CD4-positive, alpha-beta T cell treated with Interleukin-6 at 100 ng/mL for 8 hours (primary cell): ENCODE measurements around the gene DNAAF2.
"Not testable (repeated sequence)": the region's sequence is repeated elsewhere in the genome, so short reads cannot be mapped to it uniquely, and the experiment has no call there.

ENCODE experiments used
- DNase-seq: peaks from one replicate; pipeline ENCODE4 v3.0.0-alpha.2; 2020; ENCODE audit warnings: mixed read lengths, low spot score

The DNAAF2 gene, protein sequence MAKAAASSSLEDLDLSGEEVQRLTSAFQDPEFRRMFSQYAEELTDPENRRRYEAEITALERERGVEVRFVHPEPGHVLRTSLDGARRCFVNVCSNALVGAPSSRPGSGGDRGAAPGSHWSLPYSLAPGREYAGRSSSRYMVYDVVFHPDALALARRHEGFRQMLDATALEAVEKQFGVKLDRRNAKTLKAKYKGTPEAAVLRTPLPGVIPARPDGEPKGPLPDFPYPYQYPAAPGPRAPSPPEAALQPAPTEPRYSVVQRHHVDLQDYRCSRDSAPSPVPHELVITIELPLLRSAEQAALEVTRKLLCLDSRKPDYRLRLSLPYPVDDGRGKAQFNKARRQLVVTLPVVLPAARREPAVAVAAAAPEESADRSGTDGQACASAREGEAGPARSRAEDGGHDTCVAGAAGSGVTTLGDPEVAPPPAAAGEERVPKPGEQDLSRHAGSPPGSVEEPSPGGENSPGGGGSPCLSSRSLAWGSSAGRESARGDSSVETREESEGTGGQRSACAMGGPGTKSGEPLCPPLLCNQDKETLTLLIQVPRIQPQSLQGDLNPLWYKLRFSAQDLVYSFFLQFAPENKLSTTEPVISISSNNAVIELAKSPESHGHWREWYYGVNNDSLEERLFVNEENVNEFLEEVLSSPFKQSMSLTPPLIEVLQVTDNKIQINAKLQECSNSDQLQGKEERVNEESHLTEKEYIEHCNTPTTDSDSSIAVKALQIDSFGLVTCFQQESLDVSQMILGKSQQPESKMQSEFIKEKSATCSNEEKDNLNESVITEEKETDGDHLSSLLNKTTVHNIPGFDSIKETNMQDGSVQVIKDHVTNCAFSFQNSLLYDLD

DNA sequence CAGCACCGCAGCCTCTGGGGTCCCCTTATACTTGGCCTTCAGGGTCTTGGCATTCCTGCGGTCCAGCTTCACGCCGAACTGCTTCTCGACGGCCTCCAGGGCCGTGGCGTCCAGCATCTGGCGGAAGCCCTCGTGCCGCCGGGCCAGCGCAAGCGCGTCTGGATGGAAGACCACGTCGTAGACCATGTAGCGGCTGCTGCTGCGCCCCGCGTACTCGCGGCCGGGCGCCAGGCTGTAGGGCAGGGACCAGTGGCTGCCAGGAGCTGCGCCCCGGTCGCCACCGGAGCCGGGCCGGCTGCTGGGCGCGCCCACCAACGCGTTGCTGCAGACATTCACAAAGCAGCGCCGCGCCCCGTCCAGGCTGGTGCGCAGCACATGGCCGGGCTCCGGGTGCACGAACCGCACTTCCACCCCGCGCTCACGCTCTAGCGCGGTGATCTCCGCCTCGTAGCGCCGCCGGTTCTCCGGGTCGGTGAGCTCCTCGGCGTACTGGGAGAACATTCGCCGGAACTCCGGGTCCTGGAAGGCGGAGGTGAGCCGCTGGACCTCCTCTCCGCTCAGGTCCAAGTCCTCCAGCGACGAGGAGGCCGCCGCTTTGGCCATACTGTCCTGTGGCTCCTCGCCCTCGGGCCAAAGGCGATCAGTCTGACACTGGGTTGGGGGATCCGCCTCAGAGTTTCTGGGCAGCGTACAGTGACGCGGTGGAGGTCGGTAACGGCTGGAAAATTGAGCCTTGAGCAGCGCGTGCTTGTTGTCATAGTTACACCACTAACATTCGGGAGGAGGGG lies at the start of gene DNAAF2:
Gene DNAAF2, minus strand, starts transcription at position 698 of the 788 bp plus-strand sequence. Its CDS starts 95 bp downstream, at position 603.
- peak; percentile 45 for DNase-seq

DNA sequence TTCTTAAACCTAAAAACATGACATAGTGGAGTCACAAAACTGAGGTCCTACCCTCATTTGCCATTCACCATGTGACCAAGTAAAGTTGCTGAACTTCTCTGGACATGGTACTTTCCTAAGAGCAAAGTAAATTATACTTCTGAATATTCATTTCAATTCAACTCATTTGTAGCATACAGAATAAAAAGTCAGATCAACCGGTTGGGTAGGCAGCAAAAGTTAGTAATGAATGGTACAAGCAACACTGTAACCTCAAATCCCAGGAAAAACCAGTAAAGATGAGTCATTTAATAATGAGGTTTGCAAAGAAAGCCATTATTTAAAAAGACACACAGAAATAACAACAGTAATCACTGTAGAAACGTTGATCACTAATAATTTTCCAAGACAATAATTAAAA lies 44.2 kb upstream of the DNAAF2 start:
- no peak for DNase-seq

DNA sequence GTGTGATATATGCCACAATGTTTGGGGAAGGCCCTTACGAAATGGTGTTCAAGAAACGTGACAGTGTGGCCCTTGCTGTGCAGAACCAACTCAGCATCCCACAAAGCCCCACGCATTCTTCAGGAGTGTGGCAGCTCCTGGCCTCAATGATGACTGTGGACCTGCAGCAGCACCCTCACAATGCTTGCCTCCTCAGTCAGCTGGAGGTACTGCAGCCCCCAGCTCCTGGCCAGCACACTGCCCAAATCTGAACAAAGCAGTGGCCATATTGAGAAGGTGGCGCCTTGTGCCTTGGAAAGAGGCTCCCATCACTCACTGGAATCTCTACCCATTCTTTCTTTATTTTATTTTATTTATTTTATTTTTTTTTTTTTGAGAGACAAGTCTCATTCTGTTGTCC lies 42.6 kb upstream of the DNAAF2 start:
- no peak for DNase-seq

DNA sequence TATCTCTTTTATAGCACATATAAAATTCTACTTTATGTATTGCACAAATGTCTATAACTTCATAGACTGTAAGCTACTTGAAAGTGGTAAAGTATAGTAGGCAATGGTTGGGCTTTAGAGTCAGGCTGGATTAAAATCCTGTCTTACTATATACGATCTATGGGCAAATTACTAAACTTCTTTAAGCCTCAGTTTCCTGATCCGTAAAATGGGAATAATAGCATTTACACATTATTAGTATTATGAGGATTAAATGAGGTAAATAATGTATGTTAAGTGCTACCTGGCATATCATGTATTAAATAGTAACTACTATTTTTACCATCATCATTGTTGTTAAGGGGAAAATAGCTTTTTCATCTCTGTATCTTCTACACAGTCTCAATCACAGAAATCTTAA lies 38.5 kb upstream of the DNAAF2 start:
- DNase-seq, result no peak

DNA sequence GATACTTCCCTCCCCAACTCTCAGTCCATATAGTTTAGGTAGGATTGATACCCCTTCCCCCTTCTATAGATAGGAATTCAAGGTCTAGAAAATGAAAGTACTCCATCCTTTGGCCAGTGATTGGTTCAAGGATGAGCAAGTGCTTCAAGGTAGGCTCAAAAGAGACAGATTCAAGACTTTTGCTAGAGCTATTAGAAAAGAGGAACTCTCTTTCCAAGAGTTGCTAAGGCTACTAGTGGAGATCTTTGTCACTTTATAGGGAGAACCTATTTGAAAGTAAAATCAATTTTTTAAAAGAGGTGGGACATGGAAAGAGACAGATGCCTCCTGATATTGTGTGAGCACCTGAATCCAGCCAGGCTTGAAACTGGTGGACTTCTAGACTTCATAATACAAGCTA lies 35.4 kb upstream of the DNAAF2 start:
- DNase-seq, result no peak

DNA sequence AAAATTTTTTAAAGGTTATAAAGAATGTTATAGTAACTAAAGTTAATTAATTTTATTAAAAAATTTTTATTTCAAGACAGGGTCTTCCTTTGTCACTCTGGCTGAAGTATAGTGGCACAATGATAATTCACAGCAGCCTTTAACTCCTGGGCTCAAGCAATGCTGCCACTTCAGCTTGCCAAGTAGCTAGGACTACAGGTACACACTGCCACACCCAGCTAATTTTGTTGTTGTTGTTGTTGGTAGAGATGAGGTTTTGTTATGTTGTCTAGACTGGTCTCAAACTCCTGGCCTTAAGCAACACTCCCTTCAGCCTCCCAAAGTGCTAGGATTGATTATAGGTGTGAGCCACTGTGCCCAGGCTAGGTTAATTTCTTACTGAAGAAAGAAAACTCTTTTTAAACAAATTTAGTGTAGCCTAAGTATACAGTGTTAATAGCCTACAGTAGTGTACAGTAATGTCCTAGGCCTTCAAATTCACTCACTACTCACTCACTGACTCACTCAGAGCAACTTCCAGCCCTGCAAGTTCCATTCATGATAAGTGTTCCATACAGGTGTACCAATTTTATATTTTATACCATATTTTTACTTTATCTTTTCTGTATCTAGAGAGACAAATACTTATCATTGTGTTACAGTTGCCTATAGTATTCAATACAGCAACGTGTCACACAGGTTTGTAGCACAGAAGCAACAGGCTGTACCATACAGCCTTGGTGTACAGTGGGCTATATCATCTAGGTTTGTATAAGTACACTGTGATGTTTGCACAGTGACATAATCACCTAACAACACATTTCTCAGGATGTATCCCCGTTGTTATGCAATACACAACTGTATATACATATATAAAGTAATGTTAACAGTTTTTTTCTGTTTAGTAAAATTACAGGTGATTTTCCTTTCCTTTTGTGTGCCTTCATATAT lies 24.7 kb upstream of the DNAAF2 start:
- DNase-seq, result no peak

DNA sequence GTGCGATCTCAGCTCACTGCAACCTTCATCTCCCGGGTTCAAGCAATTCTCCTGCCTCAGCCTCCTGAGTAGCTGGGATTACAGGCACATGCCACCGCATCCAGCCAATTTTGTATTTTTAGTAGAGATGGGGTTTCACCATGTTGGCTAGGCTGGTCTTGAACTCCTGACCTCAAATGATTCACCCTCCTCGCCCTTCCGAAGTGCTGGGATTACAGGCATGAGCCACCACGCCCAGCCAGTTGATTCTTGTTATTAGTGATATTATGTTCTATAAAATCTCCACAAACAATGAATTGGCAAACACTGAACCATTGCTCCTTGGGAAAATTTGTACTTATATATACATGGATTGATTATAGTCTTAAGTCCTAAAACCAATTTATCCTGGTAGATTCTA lies 22.5 kb upstream of the DNAAF2 start:
- DNase-seq, result not testable (repeated sequence)

DNA sequence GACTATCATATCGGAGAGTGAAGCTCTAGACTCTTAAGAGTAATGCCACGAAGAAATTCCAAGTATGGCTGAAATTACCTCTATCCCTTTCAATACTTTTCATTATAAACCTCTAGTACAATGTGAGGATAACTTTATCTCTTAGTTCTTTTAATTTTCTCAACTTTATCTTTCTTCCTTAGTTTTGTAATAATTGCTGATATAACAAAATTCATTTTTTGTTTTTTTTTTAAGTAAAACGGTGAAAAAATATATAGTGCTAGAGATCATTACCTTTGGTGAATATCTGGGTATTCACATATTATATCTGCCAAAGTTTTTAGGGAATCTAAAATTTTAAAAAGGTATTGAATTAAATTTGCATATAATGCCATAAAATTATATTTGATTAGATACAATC lies 19.5 kb upstream of the DNAAF2 start:
- DNase-seq, result no peak

DNA sequence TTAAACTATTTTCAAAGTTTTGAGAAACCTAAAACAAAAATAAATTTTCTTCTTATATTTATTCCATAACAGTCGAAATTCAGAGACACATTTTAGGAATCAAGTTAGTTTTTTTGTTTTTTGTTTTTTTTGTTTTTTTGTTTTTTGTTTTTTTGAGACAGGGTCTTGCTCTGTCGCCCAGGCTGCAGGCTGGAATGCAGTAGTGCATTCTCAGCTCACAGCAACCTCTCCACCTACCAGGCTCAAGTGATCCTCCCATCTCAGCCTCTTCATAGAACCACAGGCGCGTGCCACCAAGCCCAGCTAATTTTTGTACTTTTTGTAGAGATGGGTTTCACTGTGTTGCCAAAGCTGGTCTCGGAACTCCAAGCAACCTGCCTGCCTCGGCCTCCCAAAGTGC lies 18.5 kb upstream of the DNAAF2 start:
- no peak for DNase-seq

DNA sequence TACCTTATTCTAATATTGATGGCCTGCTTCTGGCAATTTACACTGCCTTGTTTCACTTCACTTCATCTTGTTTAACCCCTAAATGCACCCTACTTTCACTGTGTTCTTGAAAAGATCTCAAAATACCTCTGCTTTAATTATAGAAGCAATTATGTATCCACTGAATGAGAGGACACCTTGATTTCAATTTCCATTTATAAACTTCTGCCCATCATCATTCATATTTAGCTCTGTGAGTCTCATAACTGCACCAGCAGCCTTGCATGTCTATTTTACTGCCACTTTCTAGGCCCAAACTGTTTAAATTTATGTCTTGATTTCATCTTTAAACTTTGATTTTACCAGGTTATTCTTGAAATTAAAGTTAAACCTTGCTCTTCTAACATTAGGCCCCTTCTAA lies 7.1 kb upstream of the DNAAF2 start:
- DNase-seq, result no peak

DNA sequence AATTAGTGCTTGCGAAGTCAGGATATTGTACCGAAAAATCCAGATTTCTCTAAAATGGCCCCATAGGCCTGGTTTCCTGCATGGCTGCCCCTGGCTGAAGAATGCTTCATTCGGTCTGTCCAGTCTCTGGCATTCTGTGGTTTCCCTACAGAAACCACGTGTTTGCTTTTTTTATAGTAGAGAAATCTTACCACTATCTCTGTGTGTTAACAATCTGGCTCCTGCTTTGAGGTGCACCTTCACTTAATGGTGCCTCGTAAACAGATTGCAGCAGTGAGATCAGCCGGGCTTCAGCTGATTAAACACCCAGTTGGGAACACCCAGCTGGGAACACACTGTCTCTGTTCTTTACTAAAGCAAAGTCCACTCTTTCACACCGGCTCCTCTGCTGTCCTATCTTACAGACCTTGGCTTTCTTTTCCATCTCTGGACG lies 6.7 kb upstream of the DNAAF2 start:
- DNase-seq, result no peak

DNA sequence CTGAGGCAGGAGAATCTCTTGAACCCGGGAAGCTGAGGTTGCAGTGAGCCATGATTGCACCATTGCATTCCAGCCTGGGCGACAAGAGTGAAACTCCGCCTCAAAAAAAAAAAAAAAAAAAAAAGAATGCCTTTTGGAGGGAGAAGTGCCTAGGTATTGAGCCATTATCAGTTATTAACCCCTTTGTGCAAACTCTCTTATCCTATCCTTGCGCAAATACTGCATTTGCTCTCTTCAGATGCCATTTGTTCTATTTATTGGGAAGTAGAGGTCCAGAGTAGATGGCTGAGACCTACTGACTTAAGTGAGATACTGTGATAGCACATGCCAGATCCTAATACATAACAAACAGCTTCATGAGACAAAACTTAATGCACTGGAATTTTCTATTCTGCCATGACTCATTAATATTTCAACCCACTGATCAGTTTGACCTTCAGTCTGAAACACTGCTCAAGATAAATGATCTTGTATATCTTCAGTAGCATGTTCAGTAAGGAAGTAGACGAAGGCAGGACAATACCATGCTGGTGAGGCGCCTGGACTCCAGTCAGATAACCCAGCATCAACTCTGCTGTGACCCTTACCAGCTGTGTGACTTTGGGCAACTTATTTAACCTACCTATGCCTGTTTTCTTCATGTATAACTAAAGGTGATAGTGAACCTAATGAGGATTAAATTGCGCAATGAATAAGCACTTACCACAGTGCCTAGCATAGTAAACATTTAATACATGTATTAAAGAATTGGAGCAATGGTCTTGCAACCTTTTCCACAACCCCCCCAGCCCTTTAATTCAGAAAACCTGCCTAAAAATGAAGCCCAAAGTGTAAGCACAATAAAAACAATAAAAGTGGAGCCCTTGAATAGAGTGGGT lies 5.7 kb upstream of the DNAAF2 start:
- no peak for DNase-seq

DNA sequence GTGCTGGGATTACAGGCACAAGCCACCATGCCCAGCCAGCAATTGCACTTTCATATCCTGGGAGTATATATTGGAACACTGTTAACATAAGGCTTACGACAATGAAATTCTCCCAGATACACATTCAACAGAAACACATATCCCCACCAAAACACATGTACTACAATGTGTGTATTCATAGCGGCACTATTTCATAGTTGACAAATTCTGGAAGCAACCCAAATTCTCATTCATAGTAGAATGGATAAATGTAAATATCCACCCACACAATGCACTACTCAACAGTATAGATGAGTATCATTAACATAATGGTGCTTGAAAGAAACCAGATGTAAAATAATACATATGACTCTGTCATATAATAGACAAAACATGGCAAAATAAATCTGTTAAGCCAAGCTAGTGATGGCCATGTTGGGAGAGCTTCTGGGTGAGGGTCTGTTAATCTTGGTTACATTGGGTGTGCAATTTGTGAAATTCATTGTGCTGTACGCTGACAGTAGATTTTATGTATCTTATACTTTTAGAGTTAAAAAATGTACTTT lies 2.6 kb upstream of the DNAAF2 start:
- DNase-seq, result no peak

DNA sequence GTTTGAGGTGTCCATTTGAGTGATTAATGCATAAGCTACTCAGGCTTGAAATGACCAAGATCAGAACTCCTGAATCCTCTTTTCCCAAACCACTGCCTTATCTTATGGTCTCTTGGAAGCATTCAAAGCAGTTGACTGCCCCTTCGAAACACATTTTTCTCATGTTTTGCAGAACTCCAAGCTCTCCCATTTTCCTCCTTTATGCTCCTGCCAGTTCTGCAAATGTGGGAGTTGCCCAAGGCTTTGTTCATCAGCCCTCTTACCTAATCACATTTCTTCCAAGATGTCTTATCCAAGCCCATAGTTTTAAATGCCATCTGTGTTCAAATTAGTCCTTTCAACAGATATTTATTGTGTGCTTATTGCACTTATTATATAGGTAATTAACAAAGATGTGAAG lies 1.8 kb upstream of the DNAAF2 start:
- DNase-seq, result no peak

DNA sequence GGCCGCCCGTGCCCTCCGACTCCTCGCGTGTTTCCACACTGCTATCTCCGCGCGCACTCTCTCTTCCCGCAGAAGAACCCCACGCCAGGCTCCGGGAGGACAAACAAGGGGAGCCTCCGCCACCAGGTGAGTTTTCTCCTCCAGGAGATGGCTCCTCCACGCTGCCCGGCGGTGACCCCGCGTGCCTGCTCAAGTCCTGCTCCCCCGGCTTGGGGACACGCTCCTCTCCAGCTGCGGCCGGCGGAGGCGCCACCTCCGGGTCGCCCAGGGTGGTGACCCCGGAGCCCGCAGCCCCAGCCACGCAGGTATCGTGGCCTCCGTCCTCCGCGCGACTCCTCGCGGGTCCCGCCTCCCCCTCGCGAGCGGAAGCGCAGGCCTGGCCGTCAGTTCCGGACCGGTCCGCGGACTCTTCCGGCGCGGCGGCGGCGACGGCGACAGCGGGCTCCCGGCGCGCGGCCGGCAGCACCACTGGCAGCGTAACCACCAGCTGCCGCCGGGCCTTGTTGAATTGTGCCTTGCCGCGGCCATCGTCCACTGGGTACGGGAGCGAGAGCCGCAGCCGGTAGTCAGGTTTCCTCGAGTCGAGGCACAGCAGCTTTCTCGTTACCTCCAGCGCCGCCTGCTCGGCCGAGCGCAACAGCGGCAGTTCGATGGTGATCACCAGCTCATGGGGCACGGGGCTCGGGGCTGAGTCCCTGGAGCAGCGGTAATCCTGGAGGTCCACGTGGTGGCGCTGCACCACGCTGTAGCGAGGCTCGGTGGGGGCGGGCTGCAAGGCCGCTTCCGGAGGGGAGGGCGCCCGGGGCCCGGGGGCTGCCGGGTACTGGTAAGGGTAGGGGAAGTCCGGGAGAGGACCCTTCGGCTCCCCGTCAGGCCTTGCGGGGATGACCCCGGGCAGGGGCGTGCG lies 1.2 kb downstream of the DNAAF2 start:
- peak; percentile 95 for DNase-seq

DNA sequence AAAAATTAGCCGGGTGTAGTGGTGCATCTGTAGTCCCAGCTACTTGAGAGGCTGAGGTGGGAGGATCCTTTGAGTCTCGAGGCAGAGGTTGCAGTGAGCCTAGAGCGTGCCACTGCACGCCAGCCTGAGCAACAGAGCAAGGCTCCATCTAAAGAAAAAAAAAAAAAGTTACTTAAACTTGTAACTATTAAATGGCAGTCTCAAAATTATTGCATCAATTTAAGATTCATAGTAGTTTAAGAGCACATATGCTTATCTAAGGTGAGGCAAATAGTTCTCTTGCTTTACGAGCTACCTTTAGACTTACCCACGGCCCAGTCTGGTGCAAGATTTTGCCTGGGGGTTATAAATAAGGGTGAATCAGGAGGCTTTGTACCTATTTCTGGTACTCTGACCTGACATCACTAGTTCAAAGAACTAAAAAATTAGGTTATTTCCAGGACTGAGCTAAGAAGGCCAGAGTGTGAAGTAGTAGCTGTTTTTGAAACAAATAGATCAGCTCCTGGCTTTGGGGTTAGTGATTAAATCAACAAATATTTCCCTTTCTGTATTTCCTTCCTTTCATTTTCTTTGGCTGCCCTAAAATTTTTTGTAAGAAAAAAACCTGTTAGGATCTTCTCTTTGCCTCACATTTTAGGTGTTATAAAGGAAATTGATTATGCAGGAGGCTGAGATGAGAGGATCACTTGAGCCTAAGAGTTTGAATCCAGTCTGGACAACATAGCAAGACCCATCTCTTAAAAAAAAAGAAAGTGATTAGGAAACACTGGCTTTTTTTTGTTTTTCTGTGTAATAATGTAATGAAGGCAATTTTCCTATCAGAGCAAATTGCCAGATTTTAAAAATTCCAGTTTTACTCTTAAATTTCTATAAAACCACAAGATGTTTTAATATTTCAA lies 10.9 kb downstream of the DNAAF2 start:
- peak; percentile 15 for DNase-seq

DNA sequence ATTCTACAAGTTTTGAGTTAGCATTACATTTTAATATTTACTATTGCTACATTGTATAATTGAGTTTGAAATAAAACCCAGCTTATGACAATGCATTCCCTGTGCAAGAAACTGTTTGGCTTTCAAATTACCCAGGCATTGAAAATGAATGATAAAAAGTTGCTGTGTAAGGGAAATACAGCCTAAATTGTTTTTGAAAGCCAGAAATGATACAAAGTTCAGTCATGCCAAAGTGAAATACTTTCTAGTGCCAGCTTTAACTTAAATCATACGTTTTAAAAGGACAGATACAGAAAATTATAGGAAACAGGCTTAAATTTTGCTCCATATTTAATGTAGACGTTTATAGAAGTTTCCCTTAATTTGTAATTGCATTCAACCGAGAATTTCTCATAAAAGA lies 11.7 kb downstream of the DNAAF2 start:
- DNase-seq, result no peak
